Myocyte (in vitro differentiated cells): ENCODE data around the gene FAM170B. TPM values are rescaled to one million over a fixed set of nuclear protein-coding genes. Genes with fewer than 3 reads are reported as not detected.

Experiments
- DNase-seq: peaks from one replicate; pipeline ENCODE4 v3.0.0-alpha.2; 2012; ENCODE audit warnings: low read depth
- total RNA-seq: library from RNA; depleted of rRNA; stranded (reverse); fragments of >200 nt; gene quantifications from 2 replicates; pipeline ENCODE4 v1.2.3, GENCODE V29; 2014

FAM170B gene
- total RNA-seq, 1 donor from 2014 or later, result not detected

DNA sequence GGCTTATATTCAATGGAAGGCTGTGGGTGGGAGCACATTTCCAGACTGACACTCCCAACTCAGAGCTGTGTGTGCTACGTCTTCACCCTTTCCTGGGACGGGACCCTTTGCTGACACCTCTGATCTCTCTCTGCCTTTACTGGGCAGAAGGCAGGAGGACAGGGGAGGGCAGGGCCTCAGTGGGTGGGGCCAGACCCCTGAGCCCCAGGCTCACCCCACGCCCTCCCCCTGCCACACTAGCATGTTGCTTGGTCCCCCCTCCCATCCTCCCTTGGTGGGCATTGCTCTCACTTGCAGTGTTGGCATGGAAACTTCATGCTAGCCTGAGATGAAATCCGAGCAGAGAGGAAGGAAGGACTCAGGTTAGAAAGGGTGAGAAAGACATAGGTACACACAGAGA, 36.0 kb upstream of the FAM170B start:
- no peak for DNase-seq

- peak; percentile 67 for DNase-seq
Measured at GRCh38 chr10:49168831-49169500, 35.1 kb upstream of the FAM170B start.

GRCh38 chr10:49168171-49168540, 34.3 kb upstream of the FAM170B start:
- DNase-seq, result no peak

DNA sequence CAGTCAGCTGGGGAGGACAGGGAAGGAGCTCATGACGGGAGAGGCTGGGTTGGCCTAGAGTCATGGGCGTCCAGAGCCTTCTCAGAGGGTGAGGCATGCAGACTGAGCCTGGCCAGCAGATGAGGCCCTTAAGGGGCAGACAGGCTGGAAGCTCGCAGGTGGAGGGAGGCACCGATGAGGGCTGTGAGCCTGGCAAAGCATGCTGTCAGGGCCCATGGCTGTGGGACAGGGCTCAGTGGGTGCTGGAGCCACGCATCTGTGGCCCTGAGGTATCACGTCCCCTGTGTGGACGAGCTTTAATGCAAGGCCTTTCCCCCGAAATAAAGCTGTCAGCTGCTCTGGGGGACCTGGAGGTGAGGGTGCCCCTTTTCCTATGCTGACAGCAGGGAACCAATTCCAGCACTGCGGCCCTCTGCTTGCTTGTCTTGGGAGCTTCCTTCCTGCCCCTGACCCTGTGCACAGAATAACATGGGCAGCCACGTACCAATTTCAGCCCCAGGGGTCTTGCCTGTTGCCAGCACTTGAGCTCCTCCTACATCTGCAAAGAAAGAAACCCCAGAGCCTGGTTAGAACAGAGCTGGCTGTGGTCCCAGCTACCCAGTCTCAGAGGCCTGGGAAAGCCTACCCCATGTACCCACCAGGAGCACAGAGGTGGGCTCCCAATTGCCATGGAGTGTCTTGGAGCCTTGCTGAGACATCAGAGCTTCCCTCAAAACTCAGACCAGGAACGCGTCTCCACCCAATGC, 33.8 kb upstream of the FAM170B start:
- no peak for DNase-seq

DNA sequence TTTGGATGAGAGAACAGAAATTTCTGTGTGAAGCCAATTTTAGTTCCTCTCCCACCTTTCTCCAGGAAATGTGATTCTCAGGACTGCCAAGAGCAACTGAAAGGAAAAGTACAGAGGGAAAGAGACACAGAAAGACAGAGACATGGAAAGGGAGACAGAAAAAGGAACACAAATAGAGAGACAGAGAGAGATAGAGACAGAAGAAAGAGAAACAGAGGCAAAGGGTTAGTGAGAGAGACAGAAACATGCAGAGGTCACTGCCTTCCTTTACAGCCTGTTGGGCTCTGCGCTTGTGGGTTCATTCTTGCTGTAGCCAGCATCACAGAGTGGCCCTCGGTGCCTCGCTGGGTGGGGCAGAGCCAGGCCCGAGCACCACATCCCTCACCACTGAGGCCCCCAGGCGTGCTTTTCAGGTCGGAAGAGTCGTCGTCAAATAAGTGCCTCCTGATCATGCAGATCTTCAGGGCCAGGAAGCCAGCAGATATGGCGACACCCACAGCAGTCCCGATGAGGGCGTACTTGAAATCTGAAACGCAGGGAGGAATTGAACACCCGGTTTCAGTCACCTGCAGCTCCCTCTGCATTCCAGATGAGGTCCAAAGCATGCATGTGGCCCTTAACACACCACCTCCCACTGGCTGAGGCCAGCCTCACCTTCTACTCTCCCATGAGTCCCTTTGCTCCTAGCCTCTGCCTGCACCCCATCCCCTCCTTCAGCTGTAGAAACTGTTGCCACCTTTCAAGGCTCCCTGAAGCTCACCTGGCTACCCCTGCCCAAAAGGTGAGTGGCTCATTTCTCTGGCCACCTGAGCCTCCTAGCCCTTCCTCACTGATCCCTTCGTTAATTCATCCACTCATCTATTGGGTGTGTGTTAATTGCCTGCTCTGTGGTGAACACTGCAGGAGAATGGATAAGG, 32.9 kb upstream of the FAM170B start:
- DNase-seq, result no peak

- no peak for DNase-seq
Measured at GRCh38 chr10:49165821-49166483, 32.1 kb upstream of the FAM170B start.

DNA sequence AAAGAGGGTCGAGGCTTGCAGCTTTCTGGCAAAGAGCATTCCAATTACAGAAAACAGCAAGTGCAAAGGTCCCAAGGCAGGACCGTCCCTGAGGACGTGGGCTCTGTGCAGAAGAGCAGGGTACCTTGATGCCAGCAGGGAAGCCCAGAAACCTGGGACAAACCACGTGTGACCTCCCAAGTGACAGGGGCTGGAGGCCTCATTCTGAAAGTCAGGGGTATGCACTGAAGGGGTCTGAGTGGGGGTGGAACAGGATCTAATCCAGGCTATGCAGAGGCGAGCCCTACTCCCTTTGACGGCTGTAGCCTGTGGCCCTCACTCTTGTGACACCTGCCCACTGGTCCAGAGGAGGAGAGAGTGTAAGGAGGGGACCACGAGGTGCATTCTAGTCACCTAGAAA, 31.4 kb upstream of the FAM170B start:
- DNase-seq, result no peak

- DNase-seq, result no peak
Measured at GRCh38 chr10:49164559-49165188, 30.9 kb upstream of the FAM170B start.

GRCh38 chr10:49163741-49164140, 29.9 kb upstream of the FAM170B start:
- peak; percentile 74 for DNase-seq

DNA sequence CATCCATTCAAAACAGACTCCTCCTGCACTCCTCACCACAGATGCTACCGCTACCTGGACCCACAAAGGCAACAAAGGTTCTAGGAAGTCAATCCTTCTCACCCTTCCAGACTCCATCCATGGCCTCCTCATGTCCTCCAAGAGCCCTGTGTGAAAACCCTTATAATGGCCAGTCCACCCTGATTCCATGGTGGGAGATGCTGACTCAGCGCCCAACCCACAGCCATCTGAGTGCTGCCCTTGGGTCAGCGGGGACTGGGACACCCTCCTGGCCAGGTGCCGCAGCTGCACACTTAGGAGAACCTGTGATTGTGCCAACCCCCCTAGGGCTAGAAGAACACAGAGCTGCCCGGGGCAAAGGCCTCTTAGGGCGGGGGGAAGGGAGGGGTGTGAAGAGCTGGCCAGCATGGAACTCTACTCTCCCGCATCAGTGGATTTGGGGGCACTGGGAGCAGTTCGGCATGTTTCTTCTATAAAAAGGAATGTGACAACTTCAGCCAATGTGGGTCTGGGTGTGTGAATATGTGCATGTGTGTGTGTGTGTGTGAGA, 29.0 kb upstream of the FAM170B start:
- DNase-seq, result no peak

DNA sequence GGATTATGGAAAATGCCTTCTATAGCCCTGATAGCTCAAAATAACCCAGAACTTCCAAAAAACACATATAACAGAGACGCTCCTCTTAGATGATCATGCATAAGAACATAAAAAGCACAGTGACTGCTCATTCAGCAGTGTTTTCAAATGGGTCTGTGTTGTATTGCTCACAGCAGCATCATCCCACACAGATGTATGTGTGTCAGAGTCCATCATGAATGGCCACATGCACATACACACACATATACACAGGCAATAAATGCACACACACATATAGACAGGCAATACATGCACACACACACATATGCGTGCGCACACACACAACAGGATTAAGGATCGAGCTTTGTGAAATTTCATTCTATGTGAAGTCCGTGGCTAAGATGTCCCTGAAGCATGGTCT, 28.2 kb upstream of the FAM170B start:
- DNase-seq, result no peak

GRCh38 chr10:49161411-49161997, 27.7 kb upstream of the FAM170B start:
- peak; percentile 62 for DNase-seq

GRCh38 chr10:49160814-49161213, 27.0 kb upstream of the FAM170B start:
- no peak for DNase-seq

DNA sequence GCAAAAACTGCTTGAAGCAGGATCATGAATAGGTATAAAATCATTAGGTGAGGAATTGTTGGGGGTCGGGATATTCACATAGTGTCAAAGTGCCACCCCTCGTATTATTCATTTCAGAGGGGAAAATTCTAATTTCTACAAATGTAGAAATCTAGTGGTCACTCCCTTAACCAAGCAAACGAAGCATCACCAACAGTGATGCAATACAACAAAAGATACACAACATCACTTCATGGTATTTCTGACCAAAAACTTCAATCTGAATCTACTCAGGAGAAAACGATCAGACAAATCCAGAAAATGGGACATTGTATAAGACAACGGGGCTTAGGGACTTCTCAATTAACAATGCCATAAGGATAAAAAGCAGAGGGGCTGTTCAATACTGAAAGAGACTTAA, 26.3 kb upstream of the FAM170B start:
- DNase-seq, result no peak

DNA sequence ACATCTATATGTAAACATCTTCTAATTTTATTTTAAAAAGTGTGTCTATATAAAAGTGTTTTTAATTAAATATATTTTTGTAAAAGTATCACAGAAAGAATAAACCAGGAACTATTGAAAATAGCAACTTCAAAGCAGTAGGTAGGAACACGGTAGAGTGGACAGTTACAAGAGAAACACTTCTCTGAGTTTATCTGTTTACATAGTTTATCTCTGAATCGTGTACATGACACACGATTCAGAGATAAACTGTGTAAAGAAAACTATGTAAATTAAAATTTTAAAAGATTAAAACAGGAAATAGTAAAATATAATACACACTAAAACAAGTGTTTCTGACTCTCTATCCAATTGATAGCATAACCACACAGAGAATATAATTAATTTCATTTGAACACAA, 25.1 kb upstream of the FAM170B start:
- no peak for DNase-seq

DNA sequence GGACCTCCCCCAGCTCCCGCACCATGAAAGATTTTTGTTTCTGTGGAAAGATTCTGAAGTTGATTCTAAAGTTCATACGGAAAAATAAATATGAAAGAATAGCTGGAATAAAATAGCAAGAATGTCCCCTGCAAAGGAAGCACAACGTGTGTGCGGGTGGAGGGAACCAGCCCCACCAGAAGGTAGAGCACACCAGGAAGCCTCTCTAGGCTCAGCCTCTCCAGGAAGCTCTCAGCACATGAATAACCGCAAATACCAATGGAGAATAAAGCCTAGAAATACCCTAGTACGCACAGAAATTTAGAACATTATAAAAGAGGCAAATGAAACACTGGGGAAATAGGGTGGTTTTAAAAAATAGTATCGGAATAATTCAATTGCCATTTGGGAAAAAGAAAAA, 24.6 kb upstream of the FAM170B start:
- no peak for DNase-seq

DNA sequence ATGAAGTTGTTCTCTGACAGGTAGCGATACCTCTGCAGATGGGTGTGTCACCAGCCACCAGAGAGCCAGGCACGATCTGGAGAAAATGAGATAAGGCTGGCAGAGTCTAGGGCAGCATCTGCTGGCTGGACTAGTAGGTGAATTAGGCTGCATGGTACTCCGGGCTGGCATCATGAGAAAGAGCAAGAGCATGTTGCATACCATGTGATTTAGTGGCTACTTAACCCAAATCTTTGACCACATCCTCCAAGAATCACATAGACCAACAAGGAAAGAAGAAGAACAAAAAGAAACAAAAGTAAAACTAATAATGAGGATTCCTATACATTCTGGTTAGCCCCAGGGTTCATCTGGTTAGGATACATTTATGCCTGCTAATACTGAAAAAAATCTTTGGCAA, 23.4 kb upstream of the FAM170B start:
- no peak for DNase-seq

DNA sequence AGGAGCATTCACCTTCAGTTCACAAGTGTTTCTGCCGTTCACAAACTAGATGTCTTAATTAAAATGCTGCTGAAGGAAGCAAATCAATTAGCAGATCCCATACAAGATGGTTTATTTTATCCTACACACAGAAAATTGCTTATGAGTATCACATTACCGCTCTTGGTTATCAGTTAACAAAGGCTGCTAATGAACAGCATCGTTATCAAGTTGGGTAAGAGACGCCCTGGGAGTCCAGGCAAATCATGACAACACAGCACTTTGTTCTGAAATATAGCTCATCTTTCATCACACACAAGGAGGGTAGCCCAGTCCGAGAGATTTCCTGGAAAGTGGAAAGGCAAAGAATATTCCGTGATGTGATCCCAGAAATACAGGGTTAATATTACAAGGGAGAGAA, 20.8 kb upstream of the FAM170B start:
- no peak for DNase-seq

GRCh38 chr10:49153971-49154370, 20.1 kb upstream of the FAM170B start:
- peak; percentile 63 for DNase-seq

- no peak for DNase-seq
Measured at GRCh38 chr10:49153115-49153514, 19.3 kb upstream of the FAM170B start.
